OCI-LY7 (cell line): Measurements from ENCODE around the gene C6orf52.

Experiments used
- CTCF ChIP-seq: fragments of 200-600 bp; sonication (generic); conservative IDR thresholded peaks from 2 replicates; pipeline ENCODE4 v1.5.1; 2014; ENCODE audit warnings: mild to moderate bottlenecking, antibody characterized with exemption, low read length, moderate library complexity, mixed read lengths
- EZH2phosphoT487 ChIP-seq: fragments of 200-600 bp; sonication (generic); IDR thresholded peaks from 2 replicates; pipeline ENCODE4 v1.6.1; 2018; ENCODE audit warnings: low read depth, borderline replicate concordance, mild to moderate bottlenecking, mixed run types, antibody characterized with exemption, low read length, moderate library complexity, mixed read lengths

GRCh38 chr6:10655508-10656055 lies 38.8 kb downstream of the C6orf52 start:
- no peak for TF ChIP-seq CTCF
- TF ChIP-seq EZH2phosphoT487 = no peak
